K562 (cell line): ENCODE results near the gene PUM2. TPM values are rescaled to one million over a fixed set of nuclear protein-coding genes. Genes with fewer than 3 reads are reported as not detected.

ENCODE experiments used
- polyA plus RNA-seq, 8 experiments: library from polyadenylated mRNA; depleted of rRNA in 4 of 8; stranded (reverse) in 5 of 8; unstranded in 3 of 8; fragments of >200 nt; fragmentation: Nextera tagmentation in 2 of 8; fragmentation: Illumina TruSeq in 1 of 8; extraction: Ambion mirVana in 2 of 8; extraction: Trizol in 1 of 8; gene quantifications; 2 replicates each; pipeline versions ENCODE4 v1.2.1 to v1.2.3, GENCODE V29; 2011 to 2014; ENCODE audit warnings: inconsistent platforms in 1 of 8, missing spikeins in 1 of 8
- small RNA-seq: library from RNA; depleted of rRNA; stranded (forward); fragments of <200 nt; gene quantifications from one replicate; pipeline ENCODE3, GENCODE V24; 2014
- total RNA-seq, 7 experiments: library from RNA; depleted of rRNA in 6 of 7; stranded (reverse); fragments of >200 nt in 6 of 7; fragmentation: Illumina TruSeq in 2 of 7; extraction: Trizol in 2 of 7; gene quantifications; 2 replicates each; pipeline versions ENCODE4 v1.2.1 to v1.2.3, GENCODE V29; 2011 to 2021; ENCODE audit warnings: low replicate concordance in 1 of 7

Gene PUM2
- total and polyA plus RNA-seq, 9 of the 15 experiments (the other 6 are each of a cell fraction or from before 2014, with no cell fraction given) = 13.4 to 61.9 (median 28.3) TPM

Small RNA genes within 50 kb of the gene (small RNA-seq; reads per million reads assigned to genes)
- gene RNU7-113P = not detected

Other genes starting within 250 kb of the PUM2 start
- gene SDC1, start 125.7 kb downstream of the PUM2 start, total RNA-seq (2014; rRNA removed) = 1.5 and 1.7 TPM in 2 replicates
- 0.35 and 0.40 TPM in 2 replicates for gene SDC1, start 125.7 kb downstream of the PUM2 start, total RNA-seq (2014; rRNA removed; fragmentation: Illumina TruSeq; extraction: Trizol)
- 1.4 and 1.6 TPM in 2 replicates for gene SDC1, start 125.7 kb downstream of the PUM2 start, total RNA-seq (2015; rRNA removed; fragmentation: Illumina TruSeq; extraction: Trizol)
- 2.7 TPM in 2 replicates for gene SDC1, start 125.7 kb downstream of the PUM2 start, total RNA-seq (2021)
- 0.39 and 2.7 TPM in 2 replicates for gene SDC1, start 125.7 kb downstream of the PUM2 start, polyA plus RNA-seq (2011; rRNA removed)
- 0.49 and 1.2 TPM in 2 replicates for gene SDC1, start 125.7 kb downstream of the PUM2 start, polyA plus RNA-seq (2014; fragmentation: Illumina TruSeq; extraction: Trizol)
- gene SDC1, start 125.7 kb downstream of the PUM2 start, polyA plus RNA-seq (2014; fragmentation: Nextera tagmentation; extraction: Ambion mirVana) = under 1 TPM; 0.06 to 0.14 TPM
- gene SDC1, start 125.7 kb downstream of the PUM2 start, polyA plus RNA-seq (2014; rRNA removed) = 1.1 and 1.8 TPM in 2 replicates
- 4.2 and 4.8 TPM in 2 replicates for gene RHOB, start 96.2 kb upstream of the PUM2 start, total RNA-seq (2014; rRNA removed)
- gene RHOB, start 96.2 kb upstream of the PUM2 start, total RNA-seq (2014; rRNA removed; fragmentation: Illumina TruSeq; extraction: Trizol) = 0.87 and 0.99 TPM in 2 replicates
- 0.72 and 0.90 TPM in 2 replicates for gene RHOB, start 96.2 kb upstream of the PUM2 start, total RNA-seq (2015; rRNA removed; fragmentation: Illumina TruSeq; extraction: Trizol)
- gene RHOB, start 96.2 kb upstream of the PUM2 start, total RNA-seq (2021) = 3.3 and 4.2 TPM in 2 replicates
- 1.1 and 1.5 TPM in 2 replicates for gene RHOB, start 96.2 kb upstream of the PUM2 start, polyA plus RNA-seq (2011; rRNA removed)
- 1.3 and 1.4 TPM in 2 replicates for gene RHOB, start 96.2 kb upstream of the PUM2 start, polyA plus RNA-seq (2014; fragmentation: Illumina TruSeq; extraction: Trizol)
- gene RHOB, start 96.2 kb upstream of the PUM2 start, polyA plus RNA-seq (2014; fragmentation: Nextera tagmentation; extraction: Ambion mirVana) = under 1 TPM; 0.07 to 0.17 TPM
- 2.1 and 2.6 TPM in 2 replicates for gene RHOB, start 96.2 kb upstream of the PUM2 start, polyA plus RNA-seq (2014; rRNA removed)